ENCODE results near the gene SMAD9.
A peak's percentile ranks its signal among the peaks of the same experiment; 100 is the strongest.

SMAD9 gene

GRCh38 chr13:36847606-36848005, 72.4 kb downstream of the SMAD9 start:
- Histone ChIP-seq H3K79me2 (ENCODE audit: insufficient read depth, low read depth) (no peaks in the 10 kb centered on the region), H2AFZ (ENCODE audit: low read depth) (no peak overlapping the region), H3K36me3 (ENCODE audit: insufficient read depth) (no peaks in the 10 kb centered on the region), H3K27ac (peak overlapping the region; percentile 60), H3K4me3 (IDR thresholded peaks at IDR 0.05; ENCODE audit: insufficient read depth, low read depth, low read length) (no peak overlapping the region), H3K4me1 (ENCODE audit: low read depth, poor library complexity, severe bottlenecking) (peaks cover 29% of the 10 kb centered on the region), H4K20me1 (ENCODE audit: insufficient read depth) (no peaks in the 10 kb centered on the region), H3K27me3 (ENCODE audit: insufficient read depth, low read depth) (no peaks in the 10 kb centered on the region), H3K9ac (no peak overlapping the region), H3K4me2 (peak overlapping the region; percentile 33; the same call in 1 of the 2 replicates)
- TF ChIP-seq, protein P1, sequence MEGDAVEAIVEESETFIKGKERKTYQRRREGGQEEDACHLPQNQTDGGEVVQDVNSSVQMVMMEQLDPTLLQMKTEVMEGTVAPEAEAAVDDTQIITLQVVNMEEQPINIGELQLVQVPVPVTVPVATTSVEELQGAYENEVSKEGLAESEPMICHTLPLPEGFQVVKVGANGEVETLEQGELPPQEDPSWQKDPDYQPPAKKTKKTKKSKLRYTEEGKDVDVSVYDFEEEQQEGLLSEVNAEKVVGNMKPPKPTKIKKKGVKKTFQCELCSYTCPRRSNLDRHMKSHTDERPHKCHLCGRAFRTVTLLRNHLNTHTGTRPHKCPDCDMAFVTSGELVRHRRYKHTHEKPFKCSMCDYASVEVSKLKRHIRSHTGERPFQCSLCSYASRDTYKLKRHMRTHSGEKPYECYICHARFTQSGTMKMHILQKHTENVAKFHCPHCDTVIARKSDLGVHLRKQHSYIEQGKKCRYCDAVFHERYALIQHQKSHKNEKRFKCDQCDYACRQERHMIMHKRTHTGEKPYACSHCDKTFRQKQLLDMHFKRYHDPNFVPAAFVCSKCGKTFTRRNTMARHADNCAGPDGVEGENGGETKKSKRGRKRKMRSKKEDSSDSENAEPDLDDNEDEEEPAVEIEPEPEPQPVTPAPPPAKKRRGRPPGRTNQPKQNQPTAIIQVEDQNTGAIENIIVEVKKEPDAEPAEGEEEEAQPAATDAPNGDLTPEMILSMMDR (conservative IDR thresholded peaks at IDR 0.05; ENCODE audit: low read depth, low read length): no peak

DNA sequence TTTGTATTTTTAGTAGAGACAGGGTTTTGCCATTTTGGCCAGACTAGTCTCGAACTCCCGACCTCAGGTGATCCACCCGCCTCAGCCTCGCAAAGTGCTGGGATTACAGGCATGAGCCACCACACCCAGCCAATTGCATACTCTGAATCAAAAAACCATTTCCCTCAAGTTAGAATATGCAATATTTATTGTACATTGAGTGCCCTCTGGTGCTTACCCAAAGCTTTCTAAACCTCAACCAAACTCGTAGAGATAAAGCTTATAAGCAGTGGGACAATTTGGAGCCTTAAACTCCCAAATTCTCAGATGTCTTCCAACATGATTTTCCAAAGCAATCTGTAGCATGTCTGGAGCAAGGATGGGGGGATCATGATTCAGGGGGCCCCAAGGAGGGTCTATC, 78.6 kb downstream of the SMAD9 start:
- Histone ChIP-seq H3K4me2 (no peak overlapping the region), H3K79me2 (ENCODE audit: insufficient read depth, low read depth) (no peaks in the 10 kb centered on the region), H3K36me3 (ENCODE audit: insufficient read depth) (no peaks in the 10 kb centered on the region), H3K27ac (no peak overlapping the region), H3K4me1 (ENCODE audit: low read depth, poor library complexity, severe bottlenecking) (peaks cover under 1% of the 10 kb centered on the region), H3K4me3 (IDR thresholded peaks at IDR 0.05; ENCODE audit: insufficient read depth, low read depth, low read length) (no peak overlapping the region), H4K20me1 (ENCODE audit: insufficient read depth) (no peaks in the 10 kb centered on the region), H3K9ac (no peak overlapping the region), H3K27me3 (ENCODE audit: insufficient read depth, low read depth) (no peaks in the 10 kb centered on the region), H2AFZ (ENCODE audit: low read depth) (no peak overlapping the region)
- TF ChIP-seq, protein P1 (conservative IDR thresholded peaks at IDR 0.05; ENCODE audit: low read depth, low read length): no peak

DNA sequence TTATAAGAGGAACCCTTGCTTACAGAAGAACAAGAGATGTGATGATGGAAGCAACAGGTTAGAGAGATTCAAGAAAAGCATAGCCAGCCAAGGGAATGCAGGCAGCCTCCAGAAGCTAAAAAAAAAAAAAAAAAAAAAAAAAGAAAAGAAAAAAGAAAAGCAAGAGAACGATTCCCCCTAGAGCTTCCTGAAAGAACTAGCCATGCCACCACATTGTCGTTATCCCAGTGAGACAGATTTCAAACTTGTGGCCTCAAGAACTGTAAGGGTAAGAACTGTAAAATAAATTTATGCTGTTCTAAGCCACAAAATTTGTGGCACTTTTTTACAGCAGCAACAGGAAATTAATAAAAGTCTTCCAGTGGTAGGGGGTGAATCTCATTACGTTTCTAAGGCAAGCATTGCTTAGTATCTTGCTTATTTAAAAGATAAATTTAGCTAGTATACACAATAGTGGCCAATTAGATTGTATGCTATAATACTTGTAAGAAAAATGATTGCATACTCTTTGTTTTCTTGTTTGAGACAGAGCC, 79.3 kb downstream of the SMAD9 start:
- H3K9ac ChIP-seq: no peak overlapping the region
- H3K36me3 ChIP-seq (ENCODE audit: insufficient read depth): no peaks in the 10 kb centered on the region
- H4K20me1 ChIP-seq (ENCODE audit: insufficient read depth): no peaks in the 10 kb centered on the region
- TF ChIP-seq, protein P1 (conservative IDR thresholded peaks at IDR 0.05; ENCODE audit: low read depth, low read length): no peak
- no peaks in the 10 kb centered on the region for H3K27me3 ChIP-seq (ENCODE audit: insufficient read depth, low read depth)
- no peak overlapping the region for H3K27ac ChIP-seq
- H3K4me3 ChIP-seq (IDR thresholded peaks at IDR 0.05; ENCODE audit: insufficient read depth, low read depth, low read length): no peak overlapping the region
- no peaks in the 10 kb centered on the region for H3K79me2 ChIP-seq (ENCODE audit: insufficient read depth, low read depth)
- H3K4me2 ChIP-seq: no peak overlapping the region
- H3K4me1 ChIP-seq (ENCODE audit: low read depth, poor library complexity, severe bottlenecking): no peaks in the 10 kb centered on the region
- no peak overlapping the region for H2AFZ ChIP-seq (ENCODE audit: low read depth)

GRCh38 chr13:36839981-36840380, 80.1 kb downstream of the SMAD9 start:
- no peaks in the 10 kb centered on the region for H3K79me2 ChIP-seq (ENCODE audit: insufficient read depth, low read depth)
- H3K4me1 ChIP-seq (ENCODE audit: low read depth, poor library complexity, severe bottlenecking): no peaks in the 10 kb centered on the region
- H4K20me1 ChIP-seq (ENCODE audit: insufficient read depth): no peaks in the 10 kb centered on the region
- H3K4me2 ChIP-seq: no peak overlapping the region
- no peaks in the 10 kb centered on the region for H3K27me3 ChIP-seq (ENCODE audit: insufficient read depth, low read depth)
- no peak overlapping the region for H3K4me3 ChIP-seq (IDR thresholded peaks at IDR 0.05; ENCODE audit: insufficient read depth, low read depth, low read length)
- no peak overlapping the region for H3K9ac ChIP-seq
- TF ChIP-seq, protein P1 (conservative IDR thresholded peaks at IDR 0.05; ENCODE audit: low read depth, low read length): no peak
- H3K36me3 ChIP-seq (ENCODE audit: insufficient read depth): no peaks in the 10 kb centered on the region
- H3K27ac ChIP-seq: no peak overlapping the region
- no peak overlapping the region for H2AFZ ChIP-seq (ENCODE audit: low read depth)
